GM23248 (cell line): ENCODE results near the gene CHRNG. TPM values are rescaled to one million over a fixed set of nuclear protein-coding genes. Genes with fewer than 3 reads are reported as not detected.

ENCODE experiments used
- DNase-seq: peaks from one replicate; pipeline ENCODE4 v3.0.0-alpha.2; 2015
- H2AFZ ChIP-seq: fragments of 200-600 bp; sonication (generic); 2 replicates; pipeline ENCODE4 v1.6.1; 2016; ENCODE audit warnings: antibody characterized with exemption
- H3F3A ChIP-seq: fragments of 200-600 bp; sonication (generic); 2 replicates; pipeline ENCODE4 v1.6.1; 2016; ENCODE audit warnings: mild to moderate bottlenecking, antibody characterized with exemption, mixed run types; ENCODE audit not compliant: insufficient read depth
- H3K27ac ChIP-seq: fragments of 200-600 bp; sonication (generic); 2 replicates; pipeline ENCODE4 v1.5.1; 2016; ENCODE audit warnings: mild to moderate bottlenecking
- H3K27me3 ChIP-seq: fragments of 200-600 bp; sonication (generic); replicated peaks from 2 replicates; pipeline ENCODE4 v1.6.1; 2016; ENCODE audit warnings: mild to moderate bottlenecking; ENCODE audit not compliant: insufficient read depth
- H3K36me3 ChIP-seq: fragments of 200-600 bp; sonication (generic); 2 replicates; pipeline ENCODE4 v1.6.1; 2016; ENCODE audit warnings: low read depth, mild to moderate bottlenecking
- H3K4me1 ChIP-seq: fragments of 200-600 bp; sonication (generic); 2 replicates; pipeline ENCODE4 v1.6.1; 2016; ENCODE audit warnings: mild to moderate bottlenecking; ENCODE audit not compliant: insufficient read depth
- H3K4me2 ChIP-seq: fragments of 200-600 bp; sonication (generic); one replicate; pipeline ENCODE4 v1.6.1; 2016; ENCODE audit warnings: mild to moderate bottlenecking; ENCODE audit not compliant: unreplicated experiment
- H3K4me3 ChIP-seq: fragments of 200-600 bp; sonication (generic); 2 replicates; pipeline ENCODE4 v1.5.1; 2016; ENCODE audit warnings: mild to moderate bottlenecking
- H3K79me2 ChIP-seq: fragments of 200-600 bp; sonication (generic); 2 replicates; pipeline ENCODE4 v1.6.1; 2016; ENCODE audit warnings: mild to moderate bottlenecking; ENCODE audit not compliant: insufficient read depth
- H3K9ac ChIP-seq: fragments of 200-600 bp; sonication (generic); 2 replicates; pipeline ENCODE4 v1.6.1; 2016; ENCODE audit warnings: mild to moderate bottlenecking
- H3K9me2 ChIP-seq: fragments of 200-600 bp; sonication (generic); 2 replicates; pipeline ENCODE4 v1.6.1; 2016; ENCODE audit warnings: mixed run types, mild to moderate bottlenecking, moderate library complexity; ENCODE audit not compliant: insufficient read depth
- H3K9me3 ChIP-seq: fragments of 200-600 bp; sonication (generic); one replicate; pipeline ENCODE4 v1.6.1; 2017; ENCODE audit warnings: low read depth
- H4K20me1 ChIP-seq: fragments of 200-600 bp; sonication (generic); 2 replicates; pipeline ENCODE4 v1.6.0; 2016; ENCODE audit not compliant: insufficient read depth
- EZH2 ChIP-seq: fragments of 200-600 bp; sonication (generic); IDR thresholded peaks from 2 replicates; pipeline ENCODE4 v1.6.1; 2018; ENCODE audit warnings: antibody characterized with exemption, mild to moderate bottlenecking; ENCODE audit not compliant: insufficient read depth, poor library complexity, severe bottlenecking
- EZH2phosphoT487 ChIP-seq: fragments of 200-600 bp; sonication (generic); IDR thresholded peaks from 2 replicates; pipeline ENCODE4 v1.6.1; 2018; ENCODE audit warnings: antibody characterized with exemption, moderate library complexity, mild to moderate bottlenecking, low read depth; ENCODE audit not compliant: insufficient read depth
- WGBS, 2 experiments: methylation state at CpG; one replicate each; pipeline ENCODE4 v1.1.6; 2015 to 2017; ENCODE audit warnings: low lambda C conversion rate in 2 of 2, low coverage in 1 of 2; ENCODE audit errors: missing lambda C conversion rate in 2 of 2; 5-methylcytosine and 5-hydroxymethylcytosine counted together
- in situ Hi-C: fragments of 300-500 bp; cut with MboI; formaldehyde crosslinking; loops from 2 replicates; pipeline ENCODE4 v1.15.0; 2020
- polyA plus RNA-seq: library from polyadenylated mRNA; unstranded; fragments of >200 nt; fragmentation: Nextera tagmentation; extraction: Ambion mirVana; gene quantifications from 2 replicates; pipeline ENCODE4 v1.2.1, GENCODE V29; 2016
- total RNA-seq: library from RNA; depleted of rRNA; stranded (reverse); fragments of >200 nt; shearing (Covaris generic); gene quantifications from 2 replicates; pipeline ENCODE4 v1.2.3, GENCODE V29; 2014

CHRNG gene
- total and polyA plus RNA-seq, 2 experiments from 2014 or later: not detected

DNA sequence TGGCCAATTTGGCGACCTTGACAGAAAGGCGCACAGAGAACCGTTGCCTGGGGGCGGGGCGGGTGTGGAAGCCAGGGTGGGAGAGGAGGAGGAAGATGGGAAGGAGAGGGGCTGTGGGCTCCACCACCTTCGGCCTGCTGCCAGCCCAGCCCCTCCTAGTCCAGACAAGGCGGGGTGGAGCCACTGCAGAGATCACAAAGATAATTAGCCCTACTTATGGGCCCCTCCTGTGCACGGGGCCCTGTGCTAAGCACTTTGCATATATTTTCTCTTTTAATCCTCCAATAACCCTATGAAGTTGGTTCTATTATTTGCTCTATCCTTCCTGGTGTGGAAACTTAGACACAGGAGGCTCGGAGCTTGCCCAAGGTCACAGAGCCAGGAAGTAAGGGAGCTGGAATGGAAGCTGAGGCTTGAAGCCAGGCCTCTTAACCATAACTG is 38.1 kb upstream of the CHRNG start:
- no peaks in the 10 kb centered on the region for H3K9me2 ChIP-seq
- no peaks in the 10 kb centered on the region for H3K79me2 ChIP-seq
- WGBS, 2 experiments: 67 to 69% methylated on average over 8 to 9 of the region's 9 CpGs
- H3K9ac ChIP-seq: no peak overlapping the region
- in situ Hi-C loops: no loop called here
- H3K4me2 ChIP-seq: no peak overlapping the region
- no peak for DNase-seq
- H3K27me3 ChIP-seq: peaks cover 43% of the 10 kb centered on the region
- no peak overlapping the region for H2AFZ ChIP-seq
- H3F3A ChIP-seq: no peaks in the 10 kb centered on the region
- no peaks in the 10 kb centered on the region for H4K20me1 ChIP-seq
- no peaks in the 10 kb centered on the region for H3K9me3 ChIP-seq
- H3K36me3 ChIP-seq: no peaks in the 10 kb centered on the region
- no peak for TF ChIP-seq EZH2
- TF ChIP-seq EZH2phosphoT487: no peak
- H3K27ac ChIP-seq: no peak overlapping the region
- no peak overlapping the region for H3K4me3 ChIP-seq
- no peaks in the 10 kb centered on the region for H3K4me1 ChIP-seq

DNA sequence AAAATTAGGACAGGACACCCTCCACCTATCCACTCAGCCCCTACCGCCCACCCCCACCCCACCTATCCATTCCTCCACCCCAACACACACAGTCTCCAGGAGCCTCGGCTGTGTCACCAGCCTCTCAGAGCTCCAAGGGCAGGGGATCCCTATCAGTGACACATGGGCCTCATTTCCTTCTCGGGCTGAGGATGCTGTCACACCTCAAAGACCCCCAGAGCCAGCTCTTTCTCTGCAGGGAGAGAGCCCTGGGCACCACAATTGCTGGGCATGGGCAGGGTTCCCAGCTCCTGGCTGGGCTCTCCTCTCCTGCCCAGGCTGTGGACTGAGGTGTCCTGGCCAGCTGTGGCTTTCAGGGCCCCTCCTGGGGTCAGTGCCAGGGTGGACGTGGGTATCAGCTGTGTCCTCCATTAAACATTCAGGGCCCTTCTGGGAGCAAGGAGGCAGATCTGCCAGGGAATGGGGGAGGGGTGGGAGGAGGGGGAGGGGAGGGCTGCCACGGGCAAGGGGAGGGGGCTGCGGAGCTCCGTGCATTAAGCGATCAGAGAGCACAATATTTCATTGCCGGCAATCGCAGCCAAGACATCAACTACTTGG is 37.6 kb upstream of the CHRNG start:
- Histone ChIP-seq H3K9ac (no peak overlapping the region), H3K27ac (no peak overlapping the region), H3K79me2 (no peaks in the 10 kb centered on the region), H4K20me1 (no peaks in the 10 kb centered on the region), H3K9me3 (no peaks in the 10 kb centered on the region), H3K27me3 (peaks cover 47% of the 10 kb centered on the region), H2AFZ (no peak overlapping the region), H3K9me2 (no peaks in the 10 kb centered on the region), H3K4me2 (no peak overlapping the region), H3K4me3 (no peak overlapping the region), H3F3A (no peaks in the 10 kb centered on the region), H3K36me3 (no peaks in the 10 kb centered on the region), H3K4me1 (no peaks in the 10 kb centered on the region)
- 8 to 11% methylated on average over 5 to 10 of the region's 10 CpGs for WGBS, 2 experiments
- TF ChIP-seq EZH2 (no peak), EZH2phosphoT487 (no peak)
- DNase-seq: no peak
- in situ Hi-C loops: no loop called here

GRCh38 chr2:232502511-232502910 is 37.0 kb upstream of the CHRNG start:
- no peaks in the 10 kb centered on the region for H3K4me1 ChIP-seq
- DNase-seq: peak; percentile 31
- H3K79me2 ChIP-seq: no peaks in the 10 kb centered on the region
- H2AFZ ChIP-seq: no peak overlapping the region
- H3K4me2 ChIP-seq: no peak overlapping the region
- H3K27ac ChIP-seq: no peak overlapping the region
- 9 to 12% methylated on average over 17 to 20 of the region's 21 CpGs for WGBS, 2 experiments
- TF ChIP-seq EZH2phosphoT487 (no peak), EZH2 (no peak)
- H3K9me3 ChIP-seq: no peaks in the 10 kb centered on the region
- no peaks in the 10 kb centered on the region for H3K9me2 ChIP-seq
- no peaks in the 10 kb centered on the region for H3K36me3 ChIP-seq
- H3K4me3 ChIP-seq: no peak overlapping the region
- H3K9ac ChIP-seq: no peak overlapping the region
- H3K27me3 ChIP-seq: peaks cover 51% of the 10 kb centered on the region
- no peaks in the 10 kb centered on the region for H3F3A ChIP-seq
- in situ Hi-C loops: no loop called here
- H4K20me1 ChIP-seq: no peaks in the 10 kb centered on the region

DNA sequence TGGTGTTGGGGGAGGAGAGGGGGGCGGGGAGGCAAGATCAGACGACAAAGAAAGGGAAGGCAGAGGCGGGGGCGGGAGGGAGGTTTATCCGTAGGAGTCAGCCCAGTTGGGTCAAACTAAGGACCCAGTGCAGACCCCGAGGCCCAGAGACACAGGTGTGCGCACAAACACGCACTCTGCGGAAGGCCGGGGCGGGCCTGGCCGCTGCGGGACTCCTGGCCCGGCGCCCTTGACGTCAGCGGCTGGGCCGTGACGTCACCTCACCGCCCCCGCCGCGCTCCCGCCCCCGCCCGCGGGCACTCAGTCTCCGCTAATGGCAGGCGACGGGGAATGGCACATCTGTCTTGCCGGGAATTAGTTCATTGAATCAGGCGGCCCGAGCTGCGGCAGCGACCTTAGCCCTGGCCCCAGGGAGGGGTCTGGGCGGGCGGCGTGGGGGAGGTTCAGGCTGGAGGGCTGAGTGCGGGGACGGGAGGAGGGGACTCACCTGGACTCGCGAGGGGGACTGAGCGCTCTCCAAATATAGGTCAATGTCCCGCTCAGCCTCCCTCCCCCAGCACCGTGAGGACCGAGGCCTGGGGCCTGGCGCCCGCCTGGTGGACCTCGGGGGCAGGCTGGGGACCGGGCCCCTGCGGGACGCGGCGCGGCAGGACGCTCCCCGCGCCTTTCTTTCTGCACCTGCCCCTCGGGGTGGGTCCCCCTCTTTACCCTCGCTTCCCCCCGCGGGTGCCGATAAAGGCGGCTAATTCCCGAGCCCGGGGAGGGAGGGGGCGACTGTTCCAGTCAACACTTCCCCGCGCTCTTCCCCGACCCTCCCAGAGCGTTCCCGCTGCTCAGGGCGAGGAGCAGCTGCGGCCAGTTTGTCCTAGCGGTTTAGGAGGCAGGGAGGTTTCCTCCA is 36.3 kb upstream of the CHRNG start:
- TF ChIP-seq EZH2 (peak; percentile 85), EZH2phosphoT487 (peak; percentile 71; the same call in 1 of the 2 replicates)
- 1 to 2% methylated on average over 29 to 72 of the region's 75 CpGs for WGBS, 2 experiments
- Histone ChIP-seq H3K27me3 (peaks cover 46% of the 10 kb centered on the region), H3K9me2 (no peaks in the 10 kb centered on the region), H3K4me1 (no peaks in the 10 kb centered on the region), H3K9me3 (no peaks in the 10 kb centered on the region), H4K20me1 (no peaks in the 10 kb centered on the region), H3K9ac (no peak overlapping the region), H3K4me2 (peak overlapping the region; percentile 17), H3K79me2 (no peaks in the 10 kb centered on the region), H3K27ac (no peak overlapping the region), H2AFZ (no peak overlapping the region), H3K36me3 (no peaks in the 10 kb centered on the region), H3K4me3 (peak overlapping the region; percentile 30; the same call in 1 of the 2 replicates), H3F3A (no peaks in the 10 kb centered on the region)
- DNase-seq: peak; percentile 56
- in situ Hi-C loops: no loop called here
